Measurements from ENCODE around the gene COL23A1. TPM values are rescaled to one million over a fixed set of nuclear protein-coding genes. Genes with fewer than 3 reads are reported as not detected.
"Not testable (repeated sequence)": the region's sequence is repeated elsewhere in the genome, so short reads cannot be mapped to it uniquely, and the experiment has no call there.

The COL23A1 gene
- total RNA-seq, 1 donor from 2014 or later = 3.5 TPM

GRCh38 chr5:178323541-178323865, 266.7 kb downstream of the COL23A1 start:
- no peak for DNase-seq (ENCODE audit: low spot score)

- DNase-seq (ENCODE audit: low spot score) = no peak
Observed at GRCh38 chr5:178322736-178323540, 267.3 kb downstream of the COL23A1 start.

- no peak for DNase-seq (ENCODE audit: low spot score)
Observed at GRCh38 chr5:178320281-178320855, 269.8 kb downstream of the COL23A1 start.

- DNase-seq (ENCODE audit: low spot score) = no peak
Observed at GRCh38 chr5:178319541-178320041, 270.6 kb downstream of the COL23A1 start.

GRCh38 chr5:178318893-178319292, 271.3 kb downstream of the COL23A1 start:
- no peak for DNase-seq (ENCODE audit: low spot score)

GRCh38 chr5:178318382-178318781, 271.8 kb downstream of the COL23A1 start:
- DNase-seq (ENCODE audit: low spot score) = no peak

- DNase-seq (ENCODE audit: low spot score) = not testable (repeated sequence)
Observed at GRCh38 chr5:178317727-178318126, 272.5 kb downstream of the COL23A1 start.

GRCh38 chr5:178314961-178315820, 275.0 kb downstream of the COL23A1 start:
- no peak for DNase-seq (ENCODE audit: low spot score)

- DNase-seq (ENCODE audit: low spot score) = no peak
Observed at GRCh38 chr5:178314061-178314660, 276.0 kb downstream of the COL23A1 start.

- DNase-seq (ENCODE audit: low spot score) = no peak
Observed at GRCh38 chr5:178313316-178313715, 276.9 kb downstream of the COL23A1 start.

- DNase-seq (ENCODE audit: low spot score) = peak; percentile 75
Observed at GRCh38 chr5:178312880-178313282, 277.3 kb downstream of the COL23A1 start.

- no peak for DNase-seq (ENCODE audit: low spot score)
Observed at GRCh38 chr5:178310130-178310865, 279.9 kb downstream of the COL23A1 start.

GRCh38 chr5:178309271-178310013, 280.8 kb downstream of the COL23A1 start:
- DNase-seq (ENCODE audit: low spot score) = no peak

GRCh38 chr5:178308541-178309092, 281.6 kb downstream of the COL23A1 start:
- no peak for DNase-seq (ENCODE audit: low spot score)

- no peak for DNase-seq (ENCODE audit: low spot score)
Observed at GRCh38 chr5:178307267-178308045, 282.7 kb downstream of the COL23A1 start.

- DNase-seq (ENCODE audit: low spot score) = no peak
Observed at GRCh38 chr5:178306430-178307225, 283.6 kb downstream of the COL23A1 start.

- DNase-seq (ENCODE audit: low spot score) = no peak
Observed at GRCh38 chr5:178305801-178306200, 284.4 kb downstream of the COL23A1 start.
